GM21367 (cell line): ENCODE measurements around the gene MICU1.
"Not testable (repeated sequence)": the region's sequence is repeated elsewhere in the genome, so short reads cannot be mapped to it uniquely, and the experiment has no call there.

Experiments used
- ATAC-seq: cut with Tn5 transposase; IDR thresholded peaks from one replicate; pipeline ENCODE4 v1.9.1; 2021; ENCODE audit not compliant: unreplicated experiment

The MICU1 gene

GRCh38 chr10:72395581-72395980 lies 230.3 kb downstream of the MICU1 start:
- not testable (repeated sequence) for ATAC-seq

DNA sequence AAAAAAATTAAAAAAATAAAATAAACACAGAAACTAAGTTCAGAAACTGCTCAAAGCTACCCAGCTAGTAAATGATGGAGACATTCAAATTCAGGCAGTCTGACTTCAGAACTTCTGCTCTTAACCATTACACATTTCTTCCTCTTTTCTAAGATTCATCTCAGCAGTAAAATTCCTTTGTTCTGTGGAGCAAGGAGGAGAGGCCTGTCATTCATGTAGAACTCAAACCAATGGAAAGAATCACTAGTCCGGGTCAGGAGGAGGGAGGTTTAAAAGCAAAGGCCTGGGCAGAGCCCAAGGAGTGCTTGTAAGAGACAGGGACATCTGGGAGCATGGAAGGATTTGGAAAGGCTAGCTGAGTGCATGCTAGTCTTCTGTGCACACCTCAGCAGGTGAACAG lies 233.3 kb downstream of the MICU1 start:
- ATAC-seq = no peak

DNA sequence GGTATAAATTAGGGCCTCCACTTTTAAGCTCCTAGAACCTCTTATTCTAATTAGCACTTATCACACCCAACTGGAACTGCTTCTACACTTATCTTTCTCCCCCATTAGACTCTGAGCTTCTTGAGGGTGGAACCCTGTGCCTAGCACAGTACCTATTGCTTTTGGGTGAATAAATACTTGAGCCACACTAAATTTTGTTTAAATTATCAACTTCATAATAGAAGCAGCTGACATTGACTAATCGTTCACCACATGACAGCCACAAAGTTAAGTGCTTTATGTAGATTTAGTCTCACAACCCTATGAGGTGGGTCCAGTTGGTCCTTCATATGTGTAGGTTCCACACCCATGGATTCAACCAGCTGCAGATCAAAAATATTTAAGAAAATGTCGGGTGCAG lies 235.1 kb downstream of the MICU1 start:
- no peak for ATAC-seq

GRCh38 chr10:72389716-72390115 lies 236.2 kb downstream of the MICU1 start:
- no peak for ATAC-seq

DNA sequence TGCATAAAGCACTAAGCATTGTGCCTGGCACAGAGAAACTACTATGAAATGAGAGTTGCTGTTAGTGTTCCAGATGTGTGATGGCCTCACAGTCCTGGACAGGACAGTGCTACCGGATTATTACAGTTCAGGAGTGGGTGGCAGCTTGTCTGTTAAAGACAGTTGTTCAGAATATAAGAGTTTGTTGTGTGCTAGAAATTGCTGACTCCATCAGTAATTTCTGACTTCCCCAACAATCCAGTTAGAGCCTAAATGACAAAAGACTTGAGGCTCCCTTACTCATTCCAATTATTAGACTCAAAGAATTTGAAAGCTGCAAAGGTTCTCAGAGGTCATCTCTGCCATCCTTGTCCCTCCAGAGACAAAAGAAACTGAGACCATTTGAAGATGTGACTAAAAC lies 236.9 kb downstream of the MICU1 start:
- no peak for ATAC-seq

DNA sequence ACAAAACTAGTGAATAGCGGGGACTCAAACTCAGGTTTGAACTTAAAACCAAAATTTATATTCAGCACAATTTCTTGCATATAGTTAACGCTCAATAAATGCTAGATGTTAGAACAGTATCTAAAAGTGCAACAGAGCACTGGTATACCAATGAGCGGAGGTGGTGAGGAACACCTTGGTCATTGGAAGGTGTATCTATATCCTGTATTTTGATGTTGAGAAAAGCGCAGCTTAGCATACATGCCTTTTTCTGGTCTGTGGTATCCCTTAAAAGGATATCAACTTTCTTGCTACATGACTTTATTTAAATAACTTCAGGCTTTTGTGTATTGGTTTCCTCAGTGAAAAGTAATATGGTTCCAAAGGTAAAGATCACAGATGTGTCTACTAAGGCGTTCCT lies 237.8 kb downstream of the MICU1 start:
- no peak for ATAC-seq

GRCh38 chr10:72386916-72387586 lies 238.8 kb downstream of the MICU1 start:
- no peak for ATAC-seq

GRCh38 chr10:72385724-72386123 lies 240.2 kb downstream of the MICU1 start:
- no peak for ATAC-seq

GRCh38 chr10:72384982-72385381 lies 240.9 kb downstream of the MICU1 start:
- not testable (repeated sequence) for ATAC-seq

- no peak for ATAC-seq
Measured at GRCh38 chr10:72379776-72380175, 246.1 kb downstream of the MICU1 start.

GRCh38 chr10:72379062-72379461 lies 246.8 kb downstream of the MICU1 start:
- ATAC-seq = no peak

DNA sequence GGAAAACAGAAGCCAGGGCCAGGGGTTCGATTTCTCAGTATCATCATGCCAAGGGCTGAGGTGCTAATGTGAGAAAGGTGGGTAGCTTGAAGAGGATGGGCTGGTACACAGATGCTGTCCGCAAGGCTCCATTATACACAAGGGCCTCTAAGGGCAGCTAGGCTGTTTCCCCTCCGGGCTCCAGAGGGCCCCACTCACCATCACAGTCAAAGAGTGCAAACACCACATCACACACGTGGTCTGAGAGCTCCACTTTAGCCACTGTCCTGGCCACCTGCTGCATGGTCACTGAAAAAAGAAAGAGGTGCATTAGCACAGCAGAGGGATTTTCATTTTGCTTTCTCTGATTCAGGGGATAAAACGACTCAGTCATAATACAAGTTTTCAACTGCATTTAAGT lies 250.3 kb downstream of the MICU1 start:
- no peak for ATAC-seq

GRCh38 chr10:72375173-72375572 lies 250.7 kb downstream of the MICU1 start:
- ATAC-seq = no peak

DNA sequence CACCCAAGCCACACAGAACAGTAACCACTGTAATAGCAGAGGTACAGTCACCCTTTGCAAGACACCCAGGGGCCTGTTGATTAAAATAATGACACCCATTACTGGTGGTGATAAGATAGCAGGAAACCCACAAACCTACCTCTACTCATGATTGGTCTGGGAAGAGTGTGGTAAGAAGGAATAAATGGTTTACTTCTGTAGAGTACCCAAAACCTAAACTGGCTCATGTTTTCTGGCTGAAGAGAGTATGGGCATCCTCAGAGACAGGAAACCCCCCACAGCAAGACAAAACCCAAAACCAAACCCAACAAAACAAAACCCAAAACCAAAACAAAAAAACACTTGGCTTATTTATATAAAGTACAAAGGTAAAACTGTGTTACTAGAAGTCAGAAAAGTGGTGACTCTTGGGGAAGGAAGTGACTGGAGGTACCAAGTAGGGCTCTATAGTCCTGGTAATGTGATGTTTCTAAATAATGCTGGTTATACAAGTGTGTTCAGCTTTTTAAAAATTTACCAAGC lies 255.6 kb downstream of the MICU1 start:
- no peak for ATAC-seq

DNA sequence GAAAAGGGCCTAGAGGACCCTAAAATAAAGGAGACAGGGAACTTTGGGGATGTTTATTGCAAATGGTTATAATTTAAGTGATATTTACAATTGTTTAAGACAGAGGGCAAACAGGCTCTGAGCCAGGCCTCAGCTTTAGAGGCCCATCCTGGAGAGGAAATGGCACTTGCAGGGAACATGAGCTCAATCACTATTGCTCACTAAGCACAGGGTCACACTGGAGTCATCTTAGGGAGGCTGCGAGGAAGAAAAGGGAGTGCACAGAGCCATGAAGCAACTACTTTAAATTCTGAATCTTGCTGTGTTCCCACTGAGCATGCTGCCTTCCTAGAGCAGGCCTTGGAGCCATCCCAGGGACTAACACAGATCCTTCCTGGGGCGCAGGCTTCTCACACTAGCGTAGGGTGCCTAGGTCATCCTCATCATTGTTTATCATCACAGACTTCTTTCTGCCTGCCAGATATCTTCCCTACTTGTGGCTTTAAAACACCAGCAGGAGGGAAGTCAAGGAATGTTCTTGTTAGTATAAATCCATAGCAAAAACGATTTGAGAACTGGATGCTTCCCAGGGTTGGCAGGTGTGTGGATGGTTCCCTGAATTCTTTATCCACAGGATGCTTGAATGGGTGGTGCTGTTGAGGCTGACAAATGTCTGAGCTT lies 258.4 kb downstream of the MICU1 start:
- ATAC-seq = no peak

DNA sequence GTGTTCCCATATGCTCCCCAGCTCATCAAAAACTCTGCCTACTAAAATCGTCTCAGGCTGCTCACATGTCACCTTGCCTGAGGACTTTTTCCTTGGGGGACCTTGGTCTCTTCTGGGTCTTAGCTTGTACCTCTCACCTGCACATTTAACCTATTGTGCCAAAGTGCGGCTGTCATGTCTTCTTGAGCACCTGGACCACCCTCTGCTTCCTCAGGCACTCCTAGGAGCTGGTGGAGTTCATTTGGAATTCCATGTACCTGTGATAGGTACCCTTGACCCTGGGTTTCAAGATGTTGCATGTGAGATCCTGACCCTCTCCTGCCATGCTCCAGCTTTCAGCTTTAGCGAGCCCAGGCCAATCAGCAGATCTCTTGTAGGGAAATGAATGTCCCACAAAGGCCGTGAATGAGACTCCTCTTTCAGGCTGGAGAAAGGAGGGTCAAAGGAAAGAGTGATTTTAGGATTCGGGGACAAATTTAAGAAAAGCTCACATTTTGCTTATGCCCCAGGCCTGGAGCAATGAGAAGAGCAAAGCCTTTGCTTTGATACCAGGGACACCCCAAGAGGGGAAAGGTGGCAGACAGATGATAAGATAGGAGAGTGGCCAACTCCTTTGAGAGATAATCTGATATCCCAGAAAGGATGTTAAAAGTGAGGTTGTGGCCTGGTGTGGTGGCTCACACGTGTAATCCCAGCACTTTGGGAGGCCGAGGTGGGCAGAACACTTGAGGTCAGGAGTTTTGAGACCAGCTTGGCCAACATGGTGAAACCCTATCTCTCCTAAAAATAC lies 260.6 kb downstream of the MICU1 start:
- no peak for ATAC-seq

- ATAC-seq = no peak
Measured at GRCh38 chr10:72364239-72364777, 261.6 kb downstream of the MICU1 start.

- ATAC-seq = no peak
Measured at GRCh38 chr10:72356987-72357386, 268.9 kb downstream of the MICU1 start.

GRCh38 chr10:72356115-72356514 lies 269.8 kb downstream of the MICU1 start:
- ATAC-seq = no peak

DNA sequence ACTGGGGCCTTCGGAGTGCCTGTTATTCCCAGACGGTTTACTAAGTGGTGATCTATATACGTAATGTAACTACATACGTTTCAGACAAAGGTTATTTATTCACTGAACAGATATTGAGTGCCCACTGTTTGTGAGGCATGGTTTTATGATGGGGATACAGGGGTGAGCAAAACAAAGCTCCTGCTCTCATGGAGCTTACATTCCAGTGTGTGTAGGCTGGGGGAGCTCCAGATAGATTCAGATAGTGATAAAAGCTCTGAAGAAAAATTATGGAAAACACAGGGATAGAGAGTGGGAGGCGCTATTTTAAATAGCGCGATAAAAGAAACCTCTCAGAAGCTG lies 270.7 kb downstream of the MICU1 start:
- no peak for ATAC-seq

- ATAC-seq = peak; percentile 61
Measured at GRCh38 chr10:72354356-72355213, 271.3 kb downstream of the MICU1 start, which contains the start of gene DNAJB12. TSS of gene DNAJB12 (minus strand) at chr10:72354919. CDS start at chr10:72354897, 22 bp downstream.
